Muscle of arm (tissue), 12 donors: ENCODE data around the gene MARCHF2. TPM values are rescaled to one million over a fixed set of nuclear protein-coding genes. Genes with fewer than 3 reads are reported as not detected.
A peak's percentile ranks its signal among the peaks of the same experiment; 100 is the strongest.

ENCODE experiments used
- DNase-seq: peaks from one replicate; pipeline ENCODE4 v3.0.0-alpha.2; 2013
- polyA plus RNA-seq, 12 donors: library from polyadenylated mRNA; unstranded; fragments of 120-200 nt; gene quantifications; one replicate each; pipeline ENCODE4 v1.2.1, GENCODE V29; 2013; ENCODE audit not compliant: insufficient read length in 12 of 12

MARCHF2 gene
- polyA plus RNA-seq, 12 donors, result 10.6 to 15.2 (median 12.9) TPM; not detected in 1

GRCh38 chr19:8473648-8474476, 60.8 kb downstream of the MARCHF2 start:
- DNase-seq, result no peak

- DNase-seq, result no peak
Observed at GRCh38 chr19:8475005-8475404, 61.9 kb downstream of the MARCHF2 start.

- DNase-seq, result no peak
Observed at GRCh38 chr19:8476524-8476923, 63.4 kb downstream of the MARCHF2 start.

GRCh38 chr19:8477889-8478288, 64.8 kb downstream of the MARCHF2 start:
- no peak for DNase-seq

- DNase-seq, result peak; percentile 38
Observed at GRCh38 chr19:8478598-8478997, 65.5 kb downstream of the MARCHF2 start.

- DNase-seq, result no peak
Observed at GRCh38 chr19:8481201-8481600, 68.1 kb downstream of the MARCHF2 start.

- DNase-seq, result no peak
Observed at GRCh38 chr19:8481616-8482015, 68.5 kb downstream of the MARCHF2 start.

GRCh38 chr19:8482696-8483095, 69.6 kb downstream of the MARCHF2 start:
- no peak for DNase-seq

GRCh38 chr19:8483165-8483564, 70.1 kb downstream of the MARCHF2 start:
- no peak for DNase-seq

GRCh38 chr19:8484331-8484894, 71.3 kb downstream of the MARCHF2 start:
- DNase-seq, result no peak

- DNase-seq, result no peak
Observed at GRCh38 chr19:8485561-8486371, 72.7 kb downstream of the MARCHF2 start.

GRCh38 chr19:8486661-8487136, 73.6 kb downstream of the MARCHF2 start:
- no peak for DNase-seq

- no peak for DNase-seq
Observed at GRCh38 chr19:8487137-8487851, 74.2 kb downstream of the MARCHF2 start.

GRCh38 chr19:8488365-8488764, 75.3 kb downstream of the MARCHF2 start:
- no peak for DNase-seq

Other genes with a start within 250 kb of the MARCHF2 start
- 10 to 100 TPM in 10 of 12 donors, 1 to 10 TPM in 1, not detected in 1; 9.9 to 43.6 (median 15.5) TPM for gene CERS4, start 203.9 kb upstream of the MARCHF2 start, polyA plus RNA-seq
- 10 to 100 TPM in 11 of 12 donors, not detected in 1; 13.9 to 23.6 (median 19.1) TPM for gene CD320, start 104.9 kb upstream of the MARCHF2 start, polyA plus RNA-seq
- gene NDUFA7, start 91.9 kb upstream of the MARCHF2 start, polyA plus RNA-seq, result 10 to 100 TPM in 11 of 12 donors, not detected in 1; 28.8 to 49.3 (median 39.5) TPM
- 1,000 to 10,000 TPM in 1 of 12 donors, 100 to 1,000 TPM in 10, not detected in 1; 402 to 1,142 (median 551) TPM for gene RPS28, start 91.8 kb upstream of the MARCHF2 start, polyA plus RNA-seq
- 10 to 100 TPM in 5 of 12 donors, 1 to 10 TPM in 6, not detected in 1; 6.2 to 18.5 (median 7.7) TPM for gene KANK3, start 70.0 kb upstream of the MARCHF2 start, polyA plus RNA-seq
- gene ANGPTL4, start 49.1 kb upstream of the MARCHF2 start, polyA plus RNA-seq, result 1 to 10 TPM in 9 of 12 donors, under 1 TPM in 1, not detected in 2; 0.76 to 4.6 (median 1.8) TPM
- gene RAB11B, start 22.9 kb upstream of the MARCHF2 start, polyA plus RNA-seq, result 100 to 1,000 TPM in 2 of 12 donors, 10 to 100 TPM in 9, not detected in 1; 53.9 to 120 (median 60.8) TPM
- gene HNRNPM, start 31.7 kb downstream of the MARCHF2 start, polyA plus RNA-seq, result 100 to 1,000 TPM in 11 of 12 donors, not detected in 1; 173 to 360 (median 195) TPM
- gene PRAM1, start 89.3 kb downstream of the MARCHF2 start, polyA plus RNA-seq, result 1 to 10 TPM in 8 of 12 donors, under 1 TPM in 2, not detected in 2; 0.59 to 9.8 (median 1.4) TPM
- 10 to 100 TPM in 11 of 12 donors, not detected in 1; 10.5 to 25.4 (median 12.6) TPM for gene ZNF414, start 100.9 kb downstream of the MARCHF2 start, polyA plus RNA-seq
- 10 to 100 TPM in 2 of 12 donors, 1 to 10 TPM in 9, not detected in 1; 2.8 to 19.6 (median 3.8) TPM for gene MYO1F, start 164.1 kb downstream of the MARCHF2 start, polyA plus RNA-seq
- 10 to 100 TPM in 11 of 12 donors, not detected in 1; 16.4 to 64.6 (median 28.3) TPM for gene ADAMTS10, start 197.4 kb downstream of the MARCHF2 start, polyA plus RNA-seq
- gene NFILZ, start 217.3 kb downstream of the MARCHF2 start, polyA plus RNA-seq, result not detected